Nephron (organoid): ENCODE results near the gene PSMD11.
"Not testable (repeated sequence)": the region's sequence is repeated elsewhere in the genome, so short reads cannot be mapped to it uniquely, and the experiment has no call there.

Experiments used
- H3K27ac Mint-ChIP-seq, 3 experiments: 2 replicates each; pipeline ENCODE4 v1.8.0; 2020; ENCODE audit warnings: mixed read lengths in 3 of 3, mild to moderate bottlenecking in 2 of 3, moderate library complexity in 1 of 3
- H3K27me3 Mint-ChIP-seq: 2 replicates; pipeline ENCODE4 v1.8.0; 2021; ENCODE audit warnings: low read depth, mild to moderate bottlenecking, moderate library complexity, mixed read lengths
- H3K36me3 Mint-ChIP-seq: 2 replicates; pipeline ENCODE4 v1.8.0; 2020; ENCODE audit warnings: low read depth, mixed read lengths
- H3K4me1 Mint-ChIP-seq: 2 replicates; pipeline ENCODE4 v1.8.0; 2020; ENCODE audit warnings: mixed read lengths
- H3K4me3 Mint-ChIP-seq, 3 experiments: 2 replicates each; pipeline ENCODE4 v1.8.0; 2020; ENCODE audit warnings: mild to moderate bottlenecking in 3 of 3, mixed read lengths in 3 of 3, moderate library complexity in 2 of 3
- H3K9me3 Mint-ChIP-seq: 2 replicates; pipeline ENCODE4 v1.8.0; 2020; ENCODE audit warnings: mixed read lengths
- TF ChIP-seq, protein P1 (sequence below), 3 experiments: fragments of 200-600 bp; sonication (generic); IDR thresholded peaks; one replicate each; pipeline ENCODE4 v1.5.0; 2021; ENCODE audit warnings: antibody characterized with exemption in 3 of 3; ENCODE audit not compliant: unreplicated experiment in 3 of 3

PSMD11 gene

DNA sequence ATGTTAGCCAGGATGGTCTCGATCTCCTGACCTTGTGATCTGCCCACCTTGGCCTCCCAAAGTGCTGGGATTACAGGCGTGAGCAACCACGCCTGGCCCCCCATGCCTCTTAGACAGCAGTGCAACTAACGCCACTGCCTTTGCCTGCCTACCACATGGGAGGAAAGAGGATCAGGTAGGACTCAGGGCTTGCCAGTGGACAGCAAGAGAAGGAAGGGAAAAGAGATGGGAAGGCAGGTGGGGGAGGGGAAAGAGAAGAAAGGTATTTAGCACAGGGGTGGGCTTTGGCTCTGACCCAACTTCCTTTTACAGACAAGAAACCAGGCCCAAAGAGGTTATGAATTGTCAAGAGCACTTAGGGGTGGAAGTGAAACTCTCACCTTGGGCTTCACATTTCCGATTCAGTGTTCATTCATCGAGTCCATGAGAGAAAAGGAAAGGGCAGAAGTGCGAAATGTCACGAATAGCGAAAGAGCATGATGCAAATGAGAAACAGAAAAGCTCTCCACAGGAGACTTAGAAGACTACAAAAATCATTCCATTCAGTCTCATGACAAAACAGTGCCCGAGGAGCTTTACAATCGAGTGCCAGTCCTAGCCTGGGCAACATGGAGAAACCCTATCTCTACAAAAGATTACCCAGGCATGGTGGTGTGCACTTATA, 78.8 kb downstream of the PSMD11 start:
- H3K9me3 Mint-ChIP-seq: no peaks in the 10 kb centered on the region
- H3K27ac Mint-ChIP-seq: no peak overlapping the region
- TF ChIP-seq, protein P1, sequence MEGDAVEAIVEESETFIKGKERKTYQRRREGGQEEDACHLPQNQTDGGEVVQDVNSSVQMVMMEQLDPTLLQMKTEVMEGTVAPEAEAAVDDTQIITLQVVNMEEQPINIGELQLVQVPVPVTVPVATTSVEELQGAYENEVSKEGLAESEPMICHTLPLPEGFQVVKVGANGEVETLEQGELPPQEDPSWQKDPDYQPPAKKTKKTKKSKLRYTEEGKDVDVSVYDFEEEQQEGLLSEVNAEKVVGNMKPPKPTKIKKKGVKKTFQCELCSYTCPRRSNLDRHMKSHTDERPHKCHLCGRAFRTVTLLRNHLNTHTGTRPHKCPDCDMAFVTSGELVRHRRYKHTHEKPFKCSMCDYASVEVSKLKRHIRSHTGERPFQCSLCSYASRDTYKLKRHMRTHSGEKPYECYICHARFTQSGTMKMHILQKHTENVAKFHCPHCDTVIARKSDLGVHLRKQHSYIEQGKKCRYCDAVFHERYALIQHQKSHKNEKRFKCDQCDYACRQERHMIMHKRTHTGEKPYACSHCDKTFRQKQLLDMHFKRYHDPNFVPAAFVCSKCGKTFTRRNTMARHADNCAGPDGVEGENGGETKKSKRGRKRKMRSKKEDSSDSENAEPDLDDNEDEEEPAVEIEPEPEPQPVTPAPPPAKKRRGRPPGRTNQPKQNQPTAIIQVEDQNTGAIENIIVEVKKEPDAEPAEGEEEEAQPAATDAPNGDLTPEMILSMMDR (IDR thresholded peaks at IDR 0.05; ENCODE audit: unreplicated experiment in 3 of 3): no peak

DNA sequence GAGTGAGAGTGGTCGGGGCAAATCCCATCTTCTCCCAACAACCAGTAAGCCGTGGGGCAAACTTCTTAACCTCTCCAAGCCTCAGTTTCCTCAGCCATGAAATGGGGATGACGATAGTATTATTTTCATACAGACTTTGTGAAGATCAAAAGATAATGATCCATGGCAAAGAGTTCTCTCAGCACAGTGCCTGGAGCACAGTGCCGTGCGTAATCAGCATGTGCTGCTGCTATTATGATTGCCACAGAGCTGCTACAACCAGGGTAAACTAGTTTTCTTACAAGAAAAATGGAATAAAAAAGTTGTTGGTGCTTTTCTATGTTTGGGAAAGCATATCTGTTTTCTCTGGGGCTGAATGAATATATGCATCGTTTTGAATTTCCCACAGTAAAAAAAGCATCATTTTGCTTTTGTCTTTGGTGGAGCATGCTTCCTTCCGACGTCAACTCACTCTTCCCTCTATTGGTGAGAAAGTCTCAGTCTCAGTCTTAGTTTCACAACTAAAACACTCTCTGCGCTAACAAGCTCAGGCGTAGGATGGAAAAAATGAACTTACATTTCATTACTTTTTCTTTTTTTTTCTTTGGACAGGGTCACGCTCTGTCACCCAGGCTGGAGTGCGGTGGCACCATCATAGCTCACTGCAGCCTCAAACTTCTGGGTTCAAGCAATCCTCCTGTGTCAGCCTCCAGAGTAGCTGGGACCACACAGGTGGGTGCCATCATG, 79.7 kb downstream of the PSMD11 start:
- Mint-ChIP-seq H3K4me3 (no peak overlapping the region), H3K9me3 (no peaks in the 10 kb centered on the region), H3K4me1 (peaks cover 48% of the 10 kb centered on the region), H3K36me3 (peaks cover 4% of the 10 kb centered on the region), H3K27me3 (peaks cover 5% of the 10 kb centered on the region), H3K27ac (no peak overlapping the region)
- TF ChIP-seq, protein P1 (IDR thresholded peaks at IDR 0.05; ENCODE audit: unreplicated experiment in 3 of 3): no peak

More for the DNA sequence above, 78.8 kb downstream of the PSMD11 start:
- Mint-ChIP-seq H3K36me3 (no peaks in the 10 kb centered on the region), H3K27me3 (peaks cover 5% of the 10 kb centered on the region), H3K4me1 (peaks cover 48% of the 10 kb centered on the region), H3K4me3 (no peak overlapping the region)

DNA sequence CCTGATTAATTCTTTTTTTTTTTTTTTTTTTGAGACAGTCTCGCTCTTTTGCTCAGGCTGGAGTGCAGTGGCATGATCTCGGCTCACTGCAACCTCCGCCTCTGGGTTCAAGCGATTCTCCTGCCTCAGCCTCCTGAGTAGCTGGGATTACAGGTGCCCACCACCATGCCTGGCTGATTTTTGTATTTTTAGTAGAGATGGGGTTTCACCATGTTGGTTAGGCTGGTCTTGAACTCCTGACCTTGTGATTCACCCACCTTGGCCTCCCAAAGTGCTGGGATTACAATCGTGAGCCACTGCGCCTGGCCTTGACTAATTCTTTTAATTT, 80.2 kb downstream of the PSMD11 start:
- H3K9me3 Mint-ChIP-seq, H3K4me3 Mint-ChIP-seq, H3K27ac Mint-ChIP-seq: not testable (repeated sequence)

DNA sequence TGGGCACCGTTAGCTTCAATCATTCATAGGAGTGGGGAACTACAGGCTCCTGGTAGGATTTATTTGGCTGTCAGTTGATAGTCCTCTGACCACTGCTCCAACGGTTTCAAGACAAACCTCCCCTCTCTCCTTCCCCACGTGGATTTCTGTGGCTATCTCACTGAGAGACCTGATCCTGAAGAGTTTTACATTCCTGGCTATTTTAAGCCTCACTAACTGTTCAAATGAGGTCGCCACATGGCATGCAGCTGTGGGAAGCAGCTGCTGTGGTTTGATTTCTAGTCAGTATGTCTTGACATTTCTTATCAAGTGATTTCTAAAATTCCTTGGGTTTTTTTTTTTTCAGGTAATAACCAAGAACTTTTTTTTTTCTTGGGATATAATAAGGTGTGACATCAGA, 80.8 kb downstream of the PSMD11 start:
- Mint-ChIP-seq H3K9me3 (no peaks in the 10 kb centered on the region), H3K4me3 (peak overlapping the region in 1 of 3 experiments; percentile 31), H3K36me3 (peaks cover 4% of the 10 kb centered on the region), H3K4me1 (peaks cover 41% of the 10 kb centered on the region), H3K27ac (peak overlapping the region in 2 of 3 experiments; percentile 13 to 76), H3K27me3 (peaks cover 5% of the 10 kb centered on the region)
- TF ChIP-seq, protein P1 (IDR thresholded peaks at IDR 0.05; ENCODE audit: unreplicated experiment in 3 of 3): no peak

More for the DNA sequence above, 80.2 kb downstream of the PSMD11 start:
- not testable (repeated sequence) for H3K36me3 Mint-ChIP-seq, H3K27me3 Mint-ChIP-seq
- H3K4me1 Mint-ChIP-seq: peaks cover 47% of the 10 kb centered on the region

DNA sequence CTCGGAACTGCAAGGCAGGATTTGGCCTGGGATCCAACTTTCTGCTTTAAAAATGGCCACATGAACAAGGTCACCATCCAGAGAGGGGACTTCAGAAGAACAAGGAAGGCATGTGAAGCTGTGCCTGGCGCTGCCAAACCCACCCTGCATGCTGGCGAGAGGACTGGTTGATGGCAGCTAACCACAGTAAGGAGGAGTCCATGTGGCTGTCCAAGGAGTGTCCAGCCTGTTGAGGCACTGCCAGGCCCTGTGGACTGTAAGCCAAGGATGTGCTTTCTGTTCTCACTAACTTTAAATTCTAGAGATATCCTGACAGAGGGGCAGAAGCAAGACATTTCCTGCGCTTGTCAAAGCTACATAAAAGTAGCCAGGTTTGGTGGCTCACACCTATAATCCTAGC, 82.8 kb downstream of the PSMD11 start:
- H3K36me3 Mint-ChIP-seq: peaks cover 4% of the 10 kb centered on the region
- TF ChIP-seq, protein P1 (IDR thresholded peaks at IDR 0.05; ENCODE audit: unreplicated experiment in 3 of 3): no peak
- H3K27ac Mint-ChIP-seq: no peak overlapping the region
- no peaks in the 10 kb centered on the region for H3K9me3 Mint-ChIP-seq
- no peak overlapping the region for H3K4me3 Mint-ChIP-seq
- peaks cover 29% of the 10 kb centered on the region for H3K4me1 Mint-ChIP-seq
- H3K27me3 Mint-ChIP-seq: no peaks in the 10 kb centered on the region

DNA sequence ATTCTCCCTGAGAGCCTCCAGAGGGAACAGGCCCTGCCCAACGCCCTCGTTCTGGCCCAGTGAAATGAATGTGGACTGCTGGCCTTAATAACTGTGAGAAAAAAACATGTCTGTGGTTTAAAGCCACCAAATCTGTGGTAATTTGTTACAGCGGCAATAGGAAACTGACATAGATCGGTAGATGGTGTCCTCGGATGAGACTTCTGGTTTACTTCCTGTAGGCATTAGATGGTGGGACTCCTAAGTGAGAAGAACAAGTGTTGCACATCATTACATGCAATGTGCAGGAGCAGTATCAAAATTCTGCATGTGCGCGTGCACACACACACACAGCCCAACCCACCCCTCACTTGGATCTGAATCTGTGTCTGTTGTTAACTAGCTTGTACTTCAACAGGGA, 84.5 kb downstream of the PSMD11 start:
- Mint-ChIP-seq H3K4me1 (peaks cover 34% of the 10 kb centered on the region), H3K27ac (no peak overlapping the region), H3K36me3 (peaks cover 4% of the 10 kb centered on the region), H3K9me3 (no peaks in the 10 kb centered on the region), H3K27me3 (no peaks in the 10 kb centered on the region), H3K4me3 (no peak overlapping the region)
- TF ChIP-seq, protein P1 (IDR thresholded peaks at IDR 0.05; ENCODE audit: unreplicated experiment in 3 of 3): no peak
